GM21619 (cell line): ENCODE measurements around the gene OSGIN1.

ENCODE experiments used
- ATAC-seq: cut with Tn5 transposase; IDR thresholded peaks from one replicate; pipeline ENCODE4 v1.9.1; 2021; ENCODE audit not compliant: unreplicated experiment

The OSGIN1 gene

GRCh38 chr16:83995754-83996153, 42.7 kb downstream of the OSGIN1 start:
- ATAC-seq = no peak

- ATAC-seq = no peak
These were observed 43.6 kb downstream of the OSGIN1 start for GRCh38 chr16:83996481-83997252.

GRCh38 chr16:83998091-83998490, 45.1 kb downstream of the OSGIN1 start:
- no peak for ATAC-seq

- ATAC-seq = no peak
These were observed 48.1 kb downstream of the OSGIN1 start for GRCh38 chr16:84000989-84001642.

- ATAC-seq = no peak
These were observed 48.7 kb downstream of the OSGIN1 start for GRCh38 chr16:84001726-84002125.

- ATAC-seq = no peak
These were observed 50.0 kb downstream of the OSGIN1 start for GRCh38 chr16:84003038-84003437.

GRCh38 chr16:84004442-84004841, 51.4 kb downstream of the OSGIN1 start:
- ATAC-seq = no peak

- no peak for ATAC-seq
These were observed 52.4 kb downstream of the OSGIN1 start for GRCh38 chr16:84005391-84005790.

- ATAC-seq = no peak
These were observed 54.5 kb downstream of the OSGIN1 start for GRCh38 chr16:84007520-84007919.

- ATAC-seq = no peak
These were observed 54.9 kb downstream of the OSGIN1 start for GRCh38 chr16:84007965-84008364.

- no peak for ATAC-seq
These were observed 56.2 kb downstream of the OSGIN1 start for GRCh38 chr16:84009282-84009681.

- ATAC-seq = peak; percentile 79
These were observed 60.9 kb downstream of the OSGIN1 start for GRCh38 chr16:84013787-84014569.

GRCh38 chr16:84014570-84015327, 61.7 kb downstream of the OSGIN1 start:
- ATAC-seq = no peak

GRCh38 chr16:84015399-84015798, 62.4 kb downstream of the OSGIN1 start:
- ATAC-seq = no peak
